IPS-18c (cell line): ENCODE measurements around the gene COCH.
"Not testable (repeated sequence)": the region's sequence is repeated elsewhere in the genome, so short reads cannot be mapped to it uniquely, and the experiment has no call there.

Source experiments
- H3K4me3 ChIP-seq: 2 replicates; pipeline ENCODE4 v1.7.0; 2013; ENCODE audit warnings: low read depth, mild to moderate bottlenecking, low read length, moderate library complexity; ENCODE audit not compliant: insufficient read depth
- H3K9me3 ChIP-seq: one replicate; pipeline ENCODE4 v1.6.1; 2013; ENCODE audit warnings: mild to moderate bottlenecking, low read length, moderate library complexity; ENCODE audit not compliant: control insufficient read depth, insufficient read depth

The COCH gene

DNA sequence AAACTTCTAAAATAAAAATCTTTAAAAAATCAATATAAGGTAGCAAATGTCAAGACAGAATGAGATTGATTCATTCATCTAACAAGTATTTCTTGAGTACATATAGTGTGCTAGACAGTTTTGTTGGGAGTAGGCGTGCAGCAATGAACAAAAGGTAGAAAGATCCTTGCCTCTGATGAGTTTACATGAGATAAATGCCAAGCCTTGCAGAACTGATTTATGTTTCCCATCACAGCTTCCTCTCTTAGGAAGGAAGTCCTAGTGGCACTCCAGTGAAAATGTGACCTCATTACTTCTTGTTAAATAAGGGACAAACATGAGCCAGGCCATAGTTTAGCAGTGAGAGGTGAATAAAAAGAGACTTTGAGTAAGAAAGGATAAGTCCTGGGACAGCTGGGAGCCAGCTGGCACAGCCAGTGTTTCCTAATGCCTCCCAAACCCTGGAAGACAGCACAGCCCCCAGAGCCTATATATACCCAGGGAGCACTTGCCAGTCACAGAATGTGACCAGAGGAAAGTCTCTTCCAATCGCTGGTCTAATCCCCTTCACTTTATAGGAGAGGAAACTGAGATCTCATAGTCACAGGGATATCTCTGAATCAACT, 4.7 kb upstream of the COCH start:
- H3K9me3 ChIP-seq: no peaks in the 10 kb centered on the region
- H3K4me3 ChIP-seq: no peak overlapping the region

GRCh38 chr14:30872602-30873001, 1.8 kb upstream of the COCH start:
- Histone ChIP-seq H3K9me3 (no peaks in the 10 kb centered on the region), H3K4me3 (no peak overlapping the region)

- peak overlapping the region; percentile 72; the same call in 1 of the 2 replicates for H3K4me3 ChIP-seq
These were observed 845 bp upstream of the COCH start for GRCh38 chr14:30873308-30874119.

DNA sequence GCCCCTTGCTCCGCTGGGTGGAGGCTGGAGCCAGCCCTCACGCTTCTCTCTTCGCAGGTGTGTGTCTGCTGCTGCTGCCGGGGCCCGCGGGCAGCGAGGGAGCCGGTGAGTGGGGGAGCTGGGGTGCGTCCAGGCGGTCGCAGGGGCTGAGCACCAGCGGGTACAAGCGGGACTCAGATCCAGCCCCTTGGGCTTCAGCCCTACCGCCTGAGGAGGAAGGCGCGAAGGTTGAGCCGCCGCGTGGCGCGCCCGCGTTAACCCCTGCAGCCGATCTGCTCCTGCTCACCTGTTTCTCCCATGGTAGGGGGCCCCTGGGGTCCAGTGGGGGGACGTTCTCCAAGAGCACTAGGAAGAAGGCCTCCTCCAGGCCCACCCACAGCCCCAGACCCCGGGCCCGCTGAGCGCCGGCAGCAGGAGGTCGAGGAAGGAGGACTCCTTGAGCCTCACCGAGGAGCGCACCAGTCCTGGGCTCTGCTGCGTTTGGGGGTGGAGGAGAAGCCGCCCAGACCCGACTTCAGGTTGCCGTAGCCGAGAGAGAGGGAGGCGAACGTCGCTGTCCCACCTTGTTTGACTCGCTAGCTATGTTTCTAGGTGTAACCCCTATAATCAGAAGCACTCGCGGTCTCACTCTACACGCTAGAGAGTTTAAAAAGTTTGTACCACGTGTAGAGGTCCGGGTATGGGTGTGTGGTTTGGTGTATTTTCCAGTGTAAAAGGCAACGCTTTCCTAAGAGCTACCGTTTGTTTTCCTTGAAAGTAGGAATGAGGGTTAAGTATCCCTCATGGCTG, 834 bp downstream of the COCH start:
- H3K9me3 ChIP-seq: no peaks in the 10 kb centered on the region
- peak overlapping the region; percentile 72 for H3K4me3 ChIP-seq

More at GRCh38 chr14:30873308-30874119, 845 bp upstream of the COCH start:
- no peaks in the 10 kb centered on the region for H3K9me3 ChIP-seq

GRCh38 chr14:30875788-30876053, 1.4 kb downstream of the COCH start:
- Histone ChIP-seq H3K9me3 (no peaks in the 10 kb centered on the region), H3K4me3 (peak overlapping the region; percentile 72)

- no peak overlapping the region for H3K4me3 ChIP-seq
These were observed 2.3 kb downstream of the COCH start for GRCh38 chr14:30876692-30877091.

DNA sequence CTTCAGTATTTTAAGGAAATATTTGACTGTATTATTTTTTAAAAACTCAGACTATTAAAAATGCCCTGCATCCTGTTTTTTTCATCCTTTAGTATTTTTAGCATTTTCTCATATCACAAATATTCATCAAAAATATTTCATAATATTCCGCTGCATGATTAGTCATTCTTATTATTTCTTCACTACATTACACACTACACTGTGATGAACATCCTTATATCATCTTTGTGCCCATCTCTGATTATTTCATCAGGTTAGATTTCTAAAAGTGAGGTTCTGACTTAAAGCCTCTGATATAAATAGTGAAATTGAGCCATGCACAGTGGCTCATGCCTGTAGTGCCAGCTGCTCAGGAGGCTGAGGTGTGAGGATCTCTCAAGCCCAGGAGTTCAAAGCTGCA, 8.1 kb downstream of the COCH start:
- Histone ChIP-seq H3K9me3 (no peaks in the 10 kb centered on the region), H3K4me3 (no peak overlapping the region)

More at GRCh38 chr14:30876692-30877091, 2.3 kb downstream of the COCH start:
- no peaks in the 10 kb centered on the region for H3K9me3 ChIP-seq

DNA sequence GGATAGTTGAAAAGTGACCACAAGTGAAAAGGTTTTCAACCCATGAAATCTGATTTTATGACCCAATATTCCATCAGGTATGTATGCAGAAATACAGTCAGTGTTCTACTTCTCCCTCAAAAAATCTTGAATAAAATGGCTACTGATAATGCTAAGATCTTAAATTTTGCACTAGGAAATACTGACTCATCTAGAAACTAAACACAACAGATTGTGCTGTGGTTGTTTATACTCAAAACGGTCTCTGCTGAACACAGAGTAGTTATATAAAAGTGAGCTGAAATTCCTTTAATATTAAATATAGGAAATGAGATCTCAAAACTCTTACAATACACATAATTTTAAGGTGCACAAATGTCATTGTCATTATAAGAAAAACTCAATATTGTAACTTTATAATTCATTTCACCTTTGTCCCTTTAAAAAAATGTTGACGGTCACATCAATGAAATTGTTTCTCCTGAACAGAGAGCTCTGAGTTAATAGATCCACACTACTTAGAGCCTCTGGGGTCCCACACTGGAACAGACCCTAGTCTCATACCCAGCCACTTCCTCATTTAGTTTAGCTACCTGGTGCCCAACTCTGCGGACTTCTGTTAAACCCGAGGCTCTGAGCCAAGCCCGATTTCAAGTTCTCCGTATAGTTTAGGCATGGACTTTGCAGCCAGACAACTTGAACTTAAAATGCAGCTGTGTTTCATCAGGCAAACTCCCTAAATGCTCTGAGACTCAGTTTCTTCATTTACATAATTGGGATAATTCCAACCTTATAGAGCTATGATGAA, 9.3 kb downstream of the COCH start:
- Histone ChIP-seq H3K4me3 (no peak overlapping the region), H3K9me3 (no peaks in the 10 kb centered on the region)

DNA sequence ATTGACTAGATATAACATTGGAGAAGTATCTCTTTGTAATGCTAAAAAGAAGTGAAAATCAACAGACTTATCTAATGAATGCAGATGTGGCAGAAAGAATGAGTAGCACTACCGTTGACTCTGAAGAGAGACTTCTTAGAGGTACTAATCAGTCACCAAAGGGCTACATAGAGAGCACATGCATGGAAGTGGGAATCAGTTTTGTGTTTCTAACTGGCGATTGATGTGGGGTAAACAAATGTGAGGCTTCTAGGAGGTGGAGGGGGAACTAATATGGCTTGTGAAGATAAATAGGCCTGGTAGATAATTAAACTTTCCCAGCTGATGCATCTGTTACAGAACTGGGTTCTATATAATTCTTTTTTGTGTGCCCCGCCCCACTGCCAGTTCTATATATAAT, 10.5 kb downstream of the COCH start:
- no peaks in the 10 kb centered on the region for H3K9me3 ChIP-seq
- H3K4me3 ChIP-seq: no peak overlapping the region

DNA sequence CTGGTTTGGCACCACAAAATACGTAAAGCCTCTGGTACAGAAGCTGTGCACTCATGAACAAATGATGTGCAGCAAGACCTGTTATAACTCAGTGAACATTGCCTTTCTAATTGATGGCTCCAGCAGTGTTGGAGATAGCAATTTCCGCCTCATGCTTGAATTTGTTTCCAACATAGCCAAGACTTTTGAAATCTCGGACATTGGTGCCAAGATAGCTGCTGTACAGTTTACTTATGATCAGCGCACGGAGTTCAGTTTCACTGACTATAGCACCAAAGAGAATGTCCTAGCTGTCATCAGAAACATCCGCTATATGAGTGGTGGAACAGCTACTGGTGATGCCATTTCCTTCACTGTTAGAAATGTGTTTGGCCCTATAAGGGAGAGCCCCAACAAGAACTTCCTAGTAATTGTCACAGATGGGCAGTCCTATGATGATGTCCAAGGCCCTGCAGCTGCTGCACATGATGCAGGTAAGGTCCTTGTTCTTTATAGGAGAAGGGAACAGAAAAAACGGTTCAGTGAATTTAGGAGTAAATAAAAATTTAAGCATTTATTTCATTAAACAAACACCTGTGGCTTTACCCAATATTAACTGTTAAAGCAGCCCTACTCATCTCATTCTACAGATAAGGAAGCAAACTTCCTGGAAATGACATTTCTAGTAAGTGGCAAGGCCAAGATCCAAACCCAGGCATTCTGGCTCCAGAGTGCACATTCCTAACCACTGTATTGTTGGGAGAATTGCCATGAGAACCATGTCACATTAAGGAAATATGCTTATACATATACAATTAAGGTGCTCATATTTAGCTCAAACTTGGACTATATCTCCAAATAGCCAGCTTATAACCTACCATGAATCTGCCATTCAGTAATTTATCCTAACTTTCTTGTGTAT, 11.7 kb downstream of the COCH start:
- Histone ChIP-seq H3K4me3 (no peak overlapping the region), H3K9me3 (no peaks in the 10 kb centered on the region)

DNA sequence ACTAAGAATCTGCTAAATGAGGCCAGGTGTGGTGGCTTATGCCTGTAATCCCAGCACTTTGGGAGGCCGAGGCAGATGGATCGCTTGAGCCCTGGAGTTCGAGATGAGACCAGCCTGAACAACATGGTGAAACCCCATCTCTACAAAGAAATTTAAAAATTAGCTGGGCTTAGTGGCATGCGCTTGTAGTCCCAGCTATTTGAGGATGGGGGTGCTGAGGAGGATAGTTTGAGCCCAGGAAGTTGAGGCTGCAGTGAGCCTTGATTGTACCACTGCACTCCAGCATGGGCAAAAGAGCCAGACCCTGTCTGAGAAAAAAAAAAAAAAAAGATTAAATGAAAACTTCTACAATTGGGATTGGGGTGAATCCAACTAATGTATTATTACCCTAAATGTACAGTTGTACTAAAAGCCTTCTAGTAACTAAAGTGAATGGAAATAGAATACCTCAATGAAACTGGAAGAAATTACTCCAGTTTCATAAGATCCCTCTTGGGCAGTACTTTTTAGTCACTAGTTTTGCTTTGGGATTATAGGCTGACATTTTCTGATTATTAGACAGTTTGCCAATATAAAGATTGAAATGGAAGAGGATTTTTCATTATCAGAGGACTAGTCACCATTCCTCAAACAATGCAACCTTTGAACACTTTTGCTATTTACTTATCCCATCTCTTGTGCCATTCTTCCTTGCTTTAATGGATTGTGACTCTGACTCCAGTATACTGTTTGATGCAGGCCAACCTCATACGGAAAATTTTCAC, 14.3 kb downstream of the COCH start:
- H3K4me3 ChIP-seq: no peak overlapping the region
- no peaks in the 10 kb centered on the region for H3K9me3 ChIP-seq

- Histone ChIP-seq H3K4me3 (no peak overlapping the region), H3K9me3 (no peaks in the 10 kb centered on the region)
These were observed 14.9 kb downstream of the COCH start for GRCh38 chr14:30889244-30889594.

GRCh38 chr14:30893819-30894218, 19.5 kb downstream of the COCH start:
- H3K9me3 ChIP-seq: no peaks in the 10 kb centered on the region
- H3K4me3 ChIP-seq: no peak overlapping the region

- Histone ChIP-seq H3K4me3 (no peak overlapping the region), H3K9me3 (no peaks in the 10 kb centered on the region)
These were observed 20.7 kb downstream of the COCH start for GRCh38 chr14:30894923-30895515.

GRCh38 chr14:30896435-30896834, 22.1 kb downstream of the COCH start:
- Histone ChIP-seq H3K4me3 (no peak overlapping the region), H3K9me3 (no peaks in the 10 kb centered on the region)

GRCh38 chr14:30897121-30897520, 22.8 kb downstream of the COCH start:
- not testable (repeated sequence) for H3K4me3 ChIP-seq, H3K9me3 ChIP-seq
